CD4-positive, alpha-beta T cell treated with Interleukin-15 for 4 hours (primary cell): Measurements from ENCODE around the gene JAZF1.
A peak's percentile ranks its signal among the peaks of the same experiment; 100 is the strongest.
"Not testable (repeated sequence)": the region's sequence is repeated elsewhere in the genome, so short reads cannot be mapped to it uniquely, and the experiment has no call there.

Experiments used
- DNase-seq: peaks from one replicate; pipeline ENCODE4 v3.0.0-alpha.2; 2020; ENCODE audit warnings: low spot score

JAZF1 gene

DNA sequence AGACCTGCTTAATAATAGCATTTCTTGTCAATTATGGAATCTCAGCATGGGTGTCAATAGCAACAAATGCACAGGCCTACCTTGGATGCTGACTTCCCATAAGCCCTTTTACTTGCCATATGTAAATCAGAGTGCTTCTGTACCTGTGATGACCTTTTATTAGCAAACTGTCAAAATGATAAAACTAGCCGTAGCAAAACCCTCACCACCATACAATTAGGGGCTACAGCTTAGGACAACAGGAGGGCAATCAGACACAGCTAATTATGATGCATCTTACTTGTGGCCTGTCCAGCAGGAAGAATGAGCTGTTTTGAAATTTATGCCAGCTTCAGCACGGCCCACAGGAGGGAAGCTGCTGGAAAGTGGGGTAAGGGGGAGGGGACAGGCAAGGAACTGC, 239.1 kb downstream of the JAZF1 start:
- no peak for DNase-seq

- DNase-seq, result no peak
Observed at GRCh38 chr7:27940341-27940740, 240.3 kb downstream of the JAZF1 start.

- no peak for DNase-seq
Observed at GRCh38 chr7:27939893-27940292, 240.7 kb downstream of the JAZF1 start.

GRCh38 chr7:27936768-27937102, 243.9 kb downstream of the JAZF1 start:
- no peak for DNase-seq

DNA sequence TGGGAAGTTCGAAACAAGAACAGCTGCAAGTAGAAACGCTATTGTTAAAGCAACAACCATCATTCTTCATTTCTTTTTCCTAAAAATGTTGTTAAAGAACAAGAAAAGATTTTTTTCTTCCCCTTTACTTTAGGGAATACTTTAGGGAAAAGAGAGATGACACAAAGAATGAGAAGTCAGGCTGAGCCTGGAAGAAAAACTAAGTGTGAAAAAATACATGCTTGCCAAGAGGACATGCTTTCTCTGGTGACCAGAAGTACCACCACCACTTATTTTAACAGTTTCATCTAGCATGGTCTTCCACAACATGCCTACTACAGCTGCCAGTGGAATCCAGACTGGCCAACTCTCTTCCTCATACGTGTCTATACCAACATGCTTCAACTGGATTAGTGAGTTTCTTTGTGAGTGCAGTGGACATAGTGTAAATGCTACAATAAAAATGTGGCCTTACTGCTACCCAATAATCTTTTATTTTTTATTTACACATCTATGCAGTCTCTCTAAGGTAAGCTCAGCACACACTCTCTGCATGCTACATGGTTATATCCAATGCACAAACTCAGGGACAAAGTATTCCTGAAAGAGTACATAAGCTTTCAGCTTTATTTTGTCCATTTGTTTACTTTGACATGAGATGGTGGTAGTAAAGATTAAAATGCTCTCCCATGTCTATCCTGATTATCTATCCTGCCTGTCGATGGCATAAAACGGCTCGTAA, 244.4 kb downstream of the JAZF1 start:
- DNase-seq, result no peak

DNA sequence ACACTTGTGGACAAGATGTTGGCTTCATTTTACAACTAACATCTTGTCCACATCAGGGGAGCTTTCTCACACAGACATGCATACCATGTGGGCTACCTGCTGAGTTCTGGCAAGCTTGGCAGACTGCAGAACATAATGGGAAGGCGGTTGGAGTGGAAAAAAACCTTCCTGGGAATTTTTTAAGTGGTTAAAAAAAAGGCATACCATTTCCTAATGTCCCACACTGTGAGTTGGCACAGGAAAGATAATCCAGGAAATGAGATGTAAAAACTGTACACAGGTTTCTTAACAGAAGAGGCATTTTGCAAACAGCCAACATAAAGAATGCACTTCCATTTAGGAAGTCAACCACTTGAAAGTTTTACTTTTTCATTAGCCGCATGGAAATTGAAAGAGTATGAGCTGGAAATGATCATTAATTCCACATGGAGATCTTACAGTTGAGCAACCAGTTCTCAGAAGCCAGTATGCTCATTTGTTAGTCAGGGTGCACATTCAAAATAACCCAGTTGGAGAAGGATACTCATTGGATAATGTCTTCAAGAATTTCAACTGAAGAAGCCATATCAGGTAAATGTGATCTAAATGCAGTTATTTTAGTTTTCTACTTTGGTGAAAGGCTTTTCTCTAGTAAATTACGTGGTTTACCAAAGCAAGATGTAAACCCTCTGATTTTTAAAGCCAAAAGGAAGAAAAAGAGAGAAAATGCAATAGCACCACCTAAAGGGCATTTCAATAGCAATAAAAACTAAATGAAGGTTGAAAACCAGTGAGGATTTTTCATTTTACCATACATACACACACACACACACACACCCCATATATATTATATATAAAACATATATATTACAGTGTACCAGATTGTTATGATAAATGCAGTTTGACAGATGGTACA, 246.7 kb downstream of the JAZF1 start:
- no peak for DNase-seq

- no peak for DNase-seq
Observed at GRCh38 chr7:27930910-27931476, 249.6 kb downstream of the JAZF1 start.

DNA sequence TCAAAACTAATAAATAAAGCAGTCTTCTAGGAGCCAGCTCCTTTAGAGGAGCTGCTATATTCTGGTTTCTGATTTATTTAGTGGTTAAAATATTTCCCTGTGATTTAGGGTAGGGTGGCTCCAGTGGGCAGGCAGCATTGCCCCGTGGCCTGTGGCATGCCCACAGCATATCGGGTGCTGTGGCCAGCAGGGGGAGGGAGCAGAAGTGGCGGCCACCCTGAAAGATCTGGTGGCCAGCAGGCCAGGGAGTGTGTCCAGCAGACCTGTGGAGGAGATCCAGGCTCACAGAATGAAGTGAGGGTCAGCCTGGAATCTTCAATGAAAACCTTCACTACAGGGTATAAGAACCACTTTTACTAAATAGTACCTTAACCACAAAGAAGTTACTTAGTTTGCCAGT, 251.5 kb downstream of the JAZF1 start:
- DNase-seq, result no peak

DNA sequence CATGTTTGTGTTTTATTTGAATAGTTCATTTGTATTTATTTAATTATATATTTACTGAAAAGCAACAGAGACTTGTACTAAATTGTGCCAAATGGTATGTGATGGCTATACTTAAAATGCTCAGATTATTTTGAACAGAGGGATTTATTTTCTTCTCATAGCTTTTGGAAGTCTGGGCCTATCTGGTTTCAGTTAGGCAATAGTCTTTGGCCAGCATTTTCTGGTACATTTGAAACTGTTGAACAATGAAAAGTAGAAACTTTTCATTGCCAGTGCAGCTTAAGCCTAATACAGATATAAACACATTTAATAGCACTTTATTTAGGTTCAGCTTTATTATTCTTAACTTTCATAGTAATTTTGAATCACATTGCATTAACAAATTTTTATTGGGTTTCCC, 252.6 kb downstream of the JAZF1 start:
- no peak for DNase-seq

DNA sequence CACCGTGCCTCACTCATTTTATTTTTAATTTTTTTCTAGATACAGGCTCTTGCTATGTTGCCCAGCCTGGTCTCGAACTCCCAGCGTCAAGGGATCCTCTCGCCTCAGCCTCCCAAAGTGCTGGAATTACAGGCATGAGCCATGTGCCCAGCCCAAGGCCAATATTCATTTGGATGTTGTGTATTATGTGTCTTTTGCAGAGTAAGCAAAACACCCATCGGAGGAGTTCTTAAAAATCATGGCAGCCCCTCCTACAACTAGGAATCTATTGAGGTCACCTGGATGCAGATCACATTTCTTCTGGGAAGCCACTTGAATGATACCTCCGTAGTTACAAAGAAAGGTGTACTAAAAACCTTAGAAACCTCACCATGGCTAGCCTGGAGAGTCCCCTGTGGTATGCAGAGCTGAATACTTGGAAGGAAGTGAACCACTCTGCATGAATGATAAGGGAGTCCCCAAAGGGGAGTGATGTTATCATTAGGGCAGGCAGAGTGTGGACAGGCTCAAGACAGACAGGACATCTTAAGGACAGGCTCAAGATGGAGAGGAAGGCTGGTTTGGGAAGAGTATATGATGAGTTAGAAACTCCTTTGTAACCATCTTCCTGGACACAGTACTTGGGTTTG, 254.9 kb downstream of the JAZF1 start:
- no peak for DNase-seq

DNA sequence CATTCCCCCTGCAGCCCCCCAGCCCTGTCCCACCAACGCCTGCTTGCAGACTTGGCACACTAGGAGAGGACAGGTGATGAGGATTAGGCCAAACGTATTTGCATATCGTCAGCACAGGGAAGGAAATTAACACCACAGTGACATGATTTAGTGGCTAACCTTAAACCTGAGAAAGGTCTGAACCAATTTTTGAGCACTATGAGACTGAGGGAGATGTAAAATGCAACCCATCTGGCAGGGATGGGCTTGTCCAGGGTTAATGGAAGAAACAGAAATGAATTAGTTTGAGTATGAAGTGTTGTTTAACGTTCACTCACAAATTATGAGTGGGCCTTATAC, 257.0 kb downstream of the JAZF1 start:
- no peak for DNase-seq

DNA sequence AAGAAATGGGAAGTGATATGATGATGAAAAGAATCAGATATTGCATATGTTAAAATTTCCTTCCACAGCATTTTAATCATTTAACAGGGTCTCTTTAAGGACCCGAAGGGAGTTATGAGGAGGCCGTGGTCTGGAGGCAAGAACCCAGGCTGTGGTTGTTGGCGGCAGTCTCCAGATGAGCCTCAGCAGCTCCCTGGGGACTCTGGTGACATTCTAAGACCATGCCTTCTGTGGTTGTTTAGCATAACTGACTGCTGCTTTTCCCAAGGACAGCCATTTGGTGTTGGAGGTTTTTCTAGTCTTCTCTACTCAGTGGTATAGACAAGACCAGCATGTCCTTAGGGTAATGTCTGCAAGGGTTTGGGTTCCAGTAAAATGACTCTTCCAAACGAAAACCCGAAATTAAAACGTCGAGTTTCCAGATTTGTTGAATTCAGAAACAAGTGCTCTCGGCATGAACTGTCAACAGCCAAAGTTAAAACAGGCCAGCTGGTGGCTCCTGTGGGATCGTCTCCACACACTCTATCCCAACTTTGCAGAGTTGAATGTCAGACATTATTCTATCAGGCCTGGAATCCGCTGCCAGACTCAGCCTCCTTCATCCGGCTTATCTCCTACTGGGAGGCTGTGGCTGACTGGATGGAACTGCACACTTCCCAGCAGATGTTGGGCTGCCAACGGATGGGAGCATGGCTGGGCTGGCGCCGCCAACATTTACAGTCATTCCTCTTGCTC, 257.5 kb downstream of the JAZF1 start:
- no peak for DNase-seq

DNA sequence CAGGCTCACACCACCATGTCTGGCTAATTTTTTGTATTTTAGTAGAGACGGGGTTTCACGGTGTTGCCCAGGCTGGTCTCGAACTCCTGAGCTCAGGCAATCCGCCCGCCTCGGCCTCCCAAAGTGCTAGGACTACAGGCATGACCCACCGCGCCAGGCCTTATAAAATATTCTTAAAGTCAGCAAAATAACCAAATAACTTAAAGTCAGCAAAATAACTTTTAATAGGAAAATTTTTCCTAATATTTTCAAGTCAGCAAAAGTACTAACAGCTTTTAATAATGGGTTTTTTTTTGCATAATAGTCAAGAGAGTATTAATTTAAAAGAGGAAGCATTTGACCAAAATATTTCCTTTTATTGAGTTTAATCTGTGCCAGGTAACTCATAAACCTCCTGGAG, 258.2 kb downstream of the JAZF1 start:
- DNase-seq, result not testable (repeated sequence)

DNA sequence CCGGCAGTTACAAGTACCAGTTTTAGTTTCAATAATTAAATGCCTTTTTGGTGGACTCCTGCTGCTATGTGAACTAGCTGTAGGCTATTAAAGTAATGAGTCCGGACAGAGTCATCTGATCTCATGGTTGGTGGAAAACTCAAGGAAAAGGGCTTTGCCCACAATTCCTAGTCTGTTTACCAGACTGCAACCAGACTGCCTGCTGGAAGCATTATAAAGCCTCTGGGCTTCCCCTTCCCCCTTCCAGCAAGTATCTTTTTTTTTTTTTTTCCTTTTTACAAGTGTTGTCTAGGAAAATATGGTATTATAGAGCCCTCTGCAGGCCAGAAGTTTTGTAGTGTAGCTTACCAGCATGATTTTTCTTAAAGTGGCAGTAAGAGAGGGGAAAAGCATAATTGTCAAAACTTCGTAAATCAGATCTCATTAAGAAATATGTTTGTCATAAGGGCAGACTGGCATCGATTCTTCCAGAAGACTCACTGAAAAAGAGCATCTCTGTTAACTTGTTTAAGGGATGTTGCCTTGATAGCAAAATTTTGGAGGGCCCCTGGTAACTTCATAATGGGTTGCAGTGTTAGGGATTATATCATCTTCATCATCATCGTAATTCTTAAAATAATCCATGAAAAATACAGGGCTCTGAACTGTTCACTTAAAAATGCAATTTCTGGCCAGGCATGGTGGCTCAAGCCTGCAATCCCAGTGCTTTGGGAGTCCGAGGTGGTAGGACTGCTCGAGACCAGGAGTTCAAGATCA, 259.3 kb downstream of the JAZF1 start:
- DNase-seq, result peak; percentile 9

GRCh38 chr7:27920281-27920946, 260.2 kb downstream of the JAZF1 start:
- DNase-seq, result no peak

GRCh38 chr7:27918503-27918902, 262.1 kb downstream of the JAZF1 start:
- no peak for DNase-seq

- DNase-seq, result no peak
Observed at GRCh38 chr7:27917774-27918314, 262.8 kb downstream of the JAZF1 start.

GRCh38 chr7:27917119-27917518, 263.5 kb downstream of the JAZF1 start:
- no peak for DNase-seq

DNA sequence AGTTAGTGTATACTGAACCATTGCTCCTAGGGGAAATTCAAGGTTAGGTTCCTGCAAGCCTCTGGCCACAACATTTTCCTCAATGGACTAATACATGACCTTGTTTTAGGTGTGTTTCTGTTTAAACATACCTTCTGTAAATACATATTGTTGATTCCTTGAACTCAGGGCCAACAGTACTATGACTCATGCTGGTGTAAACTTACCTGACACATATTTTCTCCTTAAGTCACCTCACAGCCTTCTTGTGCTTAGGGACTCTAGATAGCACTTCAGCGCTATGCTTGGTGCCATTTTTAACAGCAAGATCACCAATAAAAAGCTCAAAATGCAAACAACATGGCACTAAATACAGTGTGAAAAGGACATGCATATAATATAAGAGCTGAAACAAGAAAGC, 264.2 kb downstream of the JAZF1 start:
- no peak for DNase-seq

DNA sequence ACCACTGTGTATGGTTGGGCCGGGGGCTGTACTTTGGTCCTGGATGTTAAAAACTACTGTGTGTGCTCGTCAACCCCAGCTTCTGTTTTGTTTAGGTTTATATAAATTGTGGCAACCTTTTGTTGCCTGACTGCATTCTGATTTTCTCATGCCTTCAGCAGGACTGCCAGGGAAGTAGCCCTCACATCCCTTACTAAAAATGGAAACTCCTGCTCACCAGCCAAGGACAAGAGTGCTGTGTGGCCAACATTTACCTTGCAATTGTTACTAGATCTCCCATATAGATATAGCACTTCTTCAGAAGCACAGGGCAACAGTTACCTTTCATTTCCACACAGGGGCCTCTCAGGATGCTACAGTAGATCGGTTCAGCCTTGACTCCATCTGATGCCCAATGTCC, 266.2 kb downstream of the JAZF1 start:
- DNase-seq, result no peak

DNA sequence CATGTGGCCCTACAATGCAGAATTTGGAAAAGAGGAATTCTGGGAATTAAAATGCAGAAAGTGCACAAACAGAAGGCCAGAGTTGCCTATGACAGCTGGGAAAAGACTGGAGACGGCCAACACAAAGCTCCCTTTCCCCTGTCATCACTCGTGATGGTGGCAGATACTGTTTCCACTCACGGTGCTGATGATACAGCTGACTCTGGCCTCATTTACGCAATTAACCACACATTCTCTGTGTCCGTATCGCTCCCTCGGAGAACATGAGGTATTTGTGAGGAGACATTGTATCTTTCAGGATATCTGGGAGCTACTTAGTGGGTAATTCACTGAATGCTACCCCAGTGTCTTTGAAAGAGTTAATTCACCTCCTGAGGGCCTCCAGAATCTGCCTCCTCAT, 267.8 kb downstream of the JAZF1 start:
- DNase-seq, result no peak
